ENCODE results near the gene SULT1B1.
A peak's percentile ranks its signal among the peaks of the same experiment; 100 is the strongest.

SULT1B1 gene

DNA sequence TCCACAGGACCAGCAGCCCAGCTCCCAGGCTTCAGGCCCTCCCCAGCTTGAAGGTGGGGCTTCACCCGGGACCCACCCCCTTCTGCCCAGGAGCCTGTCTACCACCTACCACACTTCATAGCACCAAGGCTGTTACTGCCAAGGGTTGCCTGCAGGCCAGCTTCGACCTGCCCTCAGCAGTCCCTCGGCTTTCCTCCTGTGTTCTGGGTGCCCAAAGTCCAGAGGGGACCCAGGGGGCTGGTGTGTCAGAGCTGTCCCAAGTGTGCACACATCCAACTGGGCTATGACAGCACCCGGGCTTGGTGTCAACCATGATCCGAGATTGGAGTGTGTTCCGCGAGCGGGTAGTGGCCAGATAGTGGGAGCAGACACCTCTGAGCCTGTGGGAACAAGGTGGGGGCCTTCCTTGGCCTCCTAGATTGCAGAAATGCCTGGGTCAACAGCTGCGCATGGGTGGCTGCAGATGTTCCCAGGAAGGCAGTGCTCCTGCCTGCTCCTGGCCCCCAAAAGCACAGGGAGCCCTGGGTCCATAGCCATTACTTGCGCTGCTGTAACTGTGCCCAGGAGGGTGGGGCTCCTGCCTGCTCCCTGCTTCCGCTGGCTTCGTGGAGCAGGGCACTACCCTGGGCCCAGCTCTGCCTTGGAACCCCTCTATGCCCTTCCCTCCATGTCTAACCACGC lies 16.8 kb downstream of the SULT1B1 start:
- DNase-seq (ENCODE audit: low read depth): no peak
- in situ Hi-C loops (cut with HindIII; ENCODE audit: low sequenced_read_pairs): no loop called here
- TF ChIP-seq, protein P1, sequence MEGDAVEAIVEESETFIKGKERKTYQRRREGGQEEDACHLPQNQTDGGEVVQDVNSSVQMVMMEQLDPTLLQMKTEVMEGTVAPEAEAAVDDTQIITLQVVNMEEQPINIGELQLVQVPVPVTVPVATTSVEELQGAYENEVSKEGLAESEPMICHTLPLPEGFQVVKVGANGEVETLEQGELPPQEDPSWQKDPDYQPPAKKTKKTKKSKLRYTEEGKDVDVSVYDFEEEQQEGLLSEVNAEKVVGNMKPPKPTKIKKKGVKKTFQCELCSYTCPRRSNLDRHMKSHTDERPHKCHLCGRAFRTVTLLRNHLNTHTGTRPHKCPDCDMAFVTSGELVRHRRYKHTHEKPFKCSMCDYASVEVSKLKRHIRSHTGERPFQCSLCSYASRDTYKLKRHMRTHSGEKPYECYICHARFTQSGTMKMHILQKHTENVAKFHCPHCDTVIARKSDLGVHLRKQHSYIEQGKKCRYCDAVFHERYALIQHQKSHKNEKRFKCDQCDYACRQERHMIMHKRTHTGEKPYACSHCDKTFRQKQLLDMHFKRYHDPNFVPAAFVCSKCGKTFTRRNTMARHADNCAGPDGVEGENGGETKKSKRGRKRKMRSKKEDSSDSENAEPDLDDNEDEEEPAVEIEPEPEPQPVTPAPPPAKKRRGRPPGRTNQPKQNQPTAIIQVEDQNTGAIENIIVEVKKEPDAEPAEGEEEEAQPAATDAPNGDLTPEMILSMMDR (IDR thresholded peaks at IDR 0.05; ENCODE audit: low read depth, low read length, missing control alignments): no peak
- H3K4me3 ChIP-seq (ENCODE audit: low read depth, low read length): no peak overlapping the region

DNA sequence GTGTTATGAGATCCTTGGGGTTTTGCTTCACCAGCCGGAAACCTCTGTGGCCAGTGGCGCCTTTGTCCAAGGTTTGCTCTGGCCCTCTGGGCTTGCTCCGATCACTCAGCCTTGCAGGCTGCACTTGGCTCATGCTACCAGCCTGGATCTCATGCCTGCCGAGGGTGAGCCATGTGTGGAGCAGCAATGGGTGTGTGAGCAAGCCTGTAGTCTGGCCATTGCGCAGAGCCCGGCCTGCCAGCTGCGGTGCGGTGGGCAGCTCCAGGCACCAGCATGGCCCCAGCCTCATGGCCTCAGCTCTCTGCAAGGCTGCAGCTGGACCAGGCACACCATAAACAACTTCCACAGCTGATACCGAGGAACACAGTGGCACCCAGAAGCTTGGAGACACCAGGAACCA lies 17.8 kb downstream of the SULT1B1 start:
- in situ Hi-C loops (cut with HindIII; ENCODE audit: low sequenced_read_pairs): no loop called here
- no peak for DNase-seq (ENCODE audit: low read depth)
- H3K4me3 ChIP-seq (ENCODE audit: low read depth, low read length): no peak overlapping the region
- TF ChIP-seq, protein P1 (IDR thresholded peaks at IDR 0.05; ENCODE audit: low read depth, low read length, missing control alignments): no peak

- TF ChIP-seq, protein P1 (IDR thresholded peaks at IDR 0.05; ENCODE audit: low read depth, low read length, missing control alignments): no peak
- no peak overlapping the region for H3K4me3 ChIP-seq (ENCODE audit: low read depth, low read length)
- in situ Hi-C loops (cut with HindIII; ENCODE audit: low sequenced_read_pairs): no loop called here
- no peak for DNase-seq (ENCODE audit: low read depth)
Measured at GRCh38 chr4:69738872-69739271, 21.5 kb downstream of the SULT1B1 start.

- in situ Hi-C loops (cut with HindIII; ENCODE audit: low sequenced_read_pairs): no loop called here
- DNase-seq (ENCODE audit: low read depth): no peak
- TF ChIP-seq, protein P1 (IDR thresholded peaks at IDR 0.05; ENCODE audit: low read depth, low read length, missing control alignments): no peak
- H3K4me3 ChIP-seq (ENCODE audit: low read depth, low read length): no peak overlapping the region
Measured at GRCh38 chr4:69735119-69735518, 25.3 kb downstream of the SULT1B1 start.

- H3K4me3 ChIP-seq (ENCODE audit: low read depth, low read length): no peak overlapping the region
- DNase-seq (ENCODE audit: low read depth): peak; percentile 15
- TF ChIP-seq, protein P1 (IDR thresholded peaks at IDR 0.05; ENCODE audit: low read depth, low read length, missing control alignments): no peak
- in situ Hi-C loops (cut with HindIII; ENCODE audit: low sequenced_read_pairs): no loop called here
Measured at GRCh38 chr4:69731847-69732246, 28.6 kb downstream of the SULT1B1 start.

DNA sequence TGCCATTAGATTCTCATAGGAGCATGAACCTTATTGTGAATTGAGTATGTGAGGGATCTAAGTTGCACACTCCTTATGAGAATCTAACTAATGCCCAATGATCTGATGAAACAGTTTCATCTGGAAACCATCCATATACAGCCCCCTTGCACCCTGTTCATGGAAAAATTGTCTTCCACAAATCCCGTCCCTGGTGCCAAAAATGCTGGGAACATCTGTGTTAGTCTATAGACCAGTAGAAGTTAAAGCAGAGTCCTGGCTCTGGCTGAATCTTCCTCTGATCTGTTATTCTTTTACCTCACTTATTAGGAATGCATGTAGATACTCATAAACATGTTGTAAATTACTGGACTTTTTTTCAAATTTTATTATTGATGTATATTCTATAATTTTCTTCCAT lies 29.2 kb downstream of the SULT1B1 start:
- TF ChIP-seq, protein P1 (IDR thresholded peaks at IDR 0.05; ENCODE audit: low read depth, low read length, missing control alignments): no peak
- DNase-seq (ENCODE audit: low read depth): no peak
- in situ Hi-C loops (cut with HindIII; ENCODE audit: low sequenced_read_pairs): no loop called here
- H3K4me3 ChIP-seq (ENCODE audit: low read depth, low read length): no peak overlapping the region

Data from astrocyte of the cerebellum (primary cell).